GM19193 (cell line): ENCODE data around the gene IL17RC.

ENCODE experiments used
- POLR2A ChIP-seq: IDR thresholded peaks from 4 replicates; pipeline ENCODE4 v1.6.1; 2011; ENCODE audit not compliant: insufficient read depth, insufficient read length; ENCODE audit errors: extremely low read depth

The IL17RC gene

DNA sequence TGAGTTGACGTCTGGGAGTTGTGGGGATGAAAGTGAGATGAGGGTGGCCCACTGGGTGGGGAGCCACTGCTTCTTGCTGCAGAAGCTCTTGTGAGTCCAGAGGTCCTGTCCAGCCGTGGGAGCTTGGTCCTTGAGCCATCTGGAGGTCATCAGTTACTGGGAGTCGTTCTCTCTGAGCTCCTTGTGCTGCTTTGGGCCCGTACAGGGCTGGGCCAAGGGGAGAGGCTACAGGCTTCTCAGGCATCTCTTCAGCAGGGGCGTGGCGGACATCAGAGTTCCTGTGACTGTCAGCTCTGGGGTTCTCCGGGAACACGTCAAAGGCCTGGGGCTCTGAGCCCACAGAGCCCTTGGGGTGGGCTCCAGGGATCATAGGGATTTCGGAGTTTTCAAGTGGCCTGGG, 32.7 kb downstream of the IL17RC start:
- no peak for TF ChIP-seq POLR2A

DNA sequence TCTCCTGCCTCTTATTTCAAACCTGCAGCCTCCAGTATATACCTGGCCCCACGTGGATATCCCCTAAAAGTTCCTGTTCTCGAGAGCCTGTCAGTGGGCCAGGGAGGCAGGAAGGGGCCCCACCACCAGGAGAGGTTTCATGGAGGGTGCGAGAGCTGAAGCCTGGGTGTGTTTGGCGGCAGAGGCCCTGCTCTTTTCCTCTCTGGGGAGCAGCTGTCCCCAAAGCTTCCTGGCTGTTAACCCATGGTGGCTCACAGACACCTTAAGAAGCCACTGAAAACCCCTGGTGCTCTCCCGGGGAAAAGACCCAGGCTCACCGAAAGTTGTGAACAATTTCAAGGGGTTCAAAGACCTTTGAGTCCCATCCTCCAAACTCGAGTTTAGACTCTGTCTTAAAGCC, 34.2 kb downstream of the IL17RC start:
- no peak for TF ChIP-seq POLR2A

DNA sequence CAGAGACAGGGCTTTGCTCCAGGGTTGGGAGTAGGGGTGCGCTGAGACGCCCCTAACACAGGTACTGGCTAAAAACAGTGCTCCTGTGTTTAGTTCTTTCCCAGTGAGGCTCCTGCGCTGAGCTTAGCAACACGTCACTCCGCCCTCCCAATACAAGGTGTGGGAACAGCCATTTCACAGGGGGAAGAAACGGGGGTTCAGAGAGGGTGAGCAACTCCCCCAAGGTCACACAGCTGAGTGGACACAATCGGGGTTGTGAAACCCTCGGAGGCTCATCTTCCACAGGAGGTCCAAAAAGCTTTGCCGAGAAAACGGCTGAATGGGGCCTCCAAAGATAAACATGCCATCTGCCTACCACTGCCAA, 34.7 kb downstream of the IL17RC start:
- no peak for TF ChIP-seq POLR2A

DNA sequence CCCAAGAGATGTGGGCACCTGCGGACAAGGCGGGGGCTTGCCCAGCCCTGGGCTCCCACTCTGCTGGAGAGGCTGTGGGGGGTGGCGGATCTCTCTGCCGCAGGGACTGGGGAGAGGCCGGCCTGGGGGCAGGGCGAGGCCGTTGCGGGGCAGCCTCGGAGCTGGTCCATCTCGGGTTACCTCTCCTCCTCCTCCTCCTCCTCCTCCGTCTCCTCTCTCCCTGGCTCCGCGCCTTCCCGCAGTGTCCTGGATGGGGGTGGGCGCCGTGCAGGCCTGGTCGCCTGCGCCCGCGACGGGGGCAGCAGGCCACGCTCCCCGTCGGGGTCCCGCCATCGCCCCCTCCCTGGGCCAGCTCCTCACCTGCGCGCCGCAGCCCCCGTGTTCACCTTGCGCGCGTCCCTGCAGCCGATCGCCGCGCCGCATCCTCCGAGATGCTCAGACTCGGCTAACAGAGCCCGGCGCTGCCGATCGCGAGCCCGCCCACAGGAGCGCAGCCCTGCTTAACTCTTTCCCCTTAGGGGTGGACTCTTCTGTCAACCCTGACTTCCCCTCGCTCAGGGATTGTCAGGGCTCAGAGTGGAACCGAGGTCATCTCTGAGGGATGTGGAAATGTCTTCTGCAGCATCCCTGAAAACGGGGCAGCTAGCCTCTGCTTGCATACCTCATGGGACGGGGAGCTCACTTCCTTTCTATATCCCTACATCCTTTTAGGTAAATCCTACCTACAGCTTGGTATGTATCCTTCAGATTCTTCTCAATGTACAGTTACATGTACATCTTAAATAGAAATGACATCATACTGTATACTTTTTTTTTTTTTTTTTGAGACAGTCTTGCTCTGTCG, 35.3 kb downstream of the IL17RC start, which contains the start of gene PRRT3:
Gene PRRT3, minus strand, starts transcription at position 447 of the 844 bp plus-strand sequence. CDS start 2,293 bp downstream, outside the sequence.
- TF ChIP-seq POLR2A: peak; percentile 21

DNA sequence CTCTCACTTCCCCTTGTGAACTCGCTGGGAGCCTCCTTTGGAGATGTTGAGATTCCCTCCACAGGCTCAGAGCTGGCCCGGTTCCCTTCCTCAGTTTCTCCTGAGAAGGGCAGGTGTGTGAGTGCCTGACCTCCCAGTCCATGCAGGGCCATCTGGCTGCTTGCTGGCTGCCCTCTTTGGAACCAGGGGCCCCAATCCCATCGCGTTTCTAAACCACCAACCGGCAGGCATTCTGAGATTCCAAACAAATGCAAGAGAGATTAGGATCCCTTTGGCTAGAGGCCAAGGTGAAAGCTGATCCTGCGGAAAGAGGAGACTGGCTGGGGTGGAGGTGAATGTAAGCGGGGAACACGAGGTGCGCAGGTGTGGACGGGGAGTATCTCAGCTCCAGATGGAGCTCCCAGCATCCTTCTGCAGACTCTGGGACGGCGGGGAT, 38.2 kb downstream of the IL17RC start:
- TF ChIP-seq POLR2A: no peak

DNA sequence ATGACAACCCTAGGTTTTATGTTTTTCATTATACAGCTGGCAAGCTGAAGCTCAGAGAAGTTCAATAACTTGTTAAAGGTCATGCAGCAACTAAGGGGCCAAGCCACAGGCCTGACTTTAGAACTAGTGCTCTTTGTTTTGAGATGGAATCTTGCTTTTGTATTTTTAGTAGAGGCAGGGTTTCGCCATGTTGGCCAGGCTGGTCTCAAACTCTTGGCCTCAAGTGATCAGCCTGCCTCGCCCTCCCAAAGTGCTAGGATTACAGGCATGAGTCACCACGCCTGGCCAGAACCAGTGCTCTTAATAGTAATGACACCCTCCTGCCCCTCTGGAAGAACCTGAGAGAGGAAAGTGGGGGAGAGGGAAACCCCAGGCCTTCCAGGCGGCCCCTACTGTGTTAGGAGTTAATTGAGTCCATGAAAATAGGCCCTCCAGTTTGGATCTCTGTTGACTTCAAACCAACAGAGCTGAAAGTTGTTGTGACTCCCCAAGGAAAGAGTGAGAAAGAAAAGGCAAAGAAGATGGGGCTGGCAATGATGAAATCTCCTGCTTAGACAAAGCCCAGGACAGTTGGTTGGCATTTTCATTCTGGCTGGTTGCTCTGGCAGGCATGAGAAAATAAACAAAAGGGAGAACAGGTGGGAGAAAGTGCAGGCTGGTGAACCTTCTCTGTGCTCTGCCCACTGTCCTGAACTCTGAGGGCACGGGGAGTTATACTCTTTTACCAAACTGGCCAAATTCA, 38.9 kb downstream of the IL17RC start:
- TF ChIP-seq POLR2A: no peak

DNA sequence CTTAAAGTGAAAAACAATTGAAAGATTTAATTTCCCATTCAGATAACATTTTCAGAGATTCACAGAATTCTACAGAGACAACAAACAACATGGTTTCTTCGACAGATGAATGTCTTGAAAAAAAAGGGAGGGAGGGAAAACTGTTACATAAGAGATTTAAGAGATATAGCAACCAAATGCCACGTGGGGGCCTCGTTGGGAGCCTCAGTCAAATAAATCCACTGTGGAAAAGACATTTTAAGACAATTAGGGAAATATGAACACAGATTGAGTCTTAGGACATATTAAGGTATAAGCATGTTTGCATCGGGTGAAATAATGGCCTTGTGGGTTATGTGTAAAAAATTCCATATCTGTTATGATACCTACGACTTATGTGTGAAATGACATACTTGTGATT, 40.3 kb downstream of the IL17RC start:
- no peak for TF ChIP-seq POLR2A

- no peak for TF ChIP-seq POLR2A
Observed at GRCh38 chr3:9965200-9965875, 48.4 kb downstream of the IL17RC start.

GRCh38 chr3:9966841-9967240, 49.9 kb downstream of the IL17RC start:
- no peak for TF ChIP-seq POLR2A

DNA sequence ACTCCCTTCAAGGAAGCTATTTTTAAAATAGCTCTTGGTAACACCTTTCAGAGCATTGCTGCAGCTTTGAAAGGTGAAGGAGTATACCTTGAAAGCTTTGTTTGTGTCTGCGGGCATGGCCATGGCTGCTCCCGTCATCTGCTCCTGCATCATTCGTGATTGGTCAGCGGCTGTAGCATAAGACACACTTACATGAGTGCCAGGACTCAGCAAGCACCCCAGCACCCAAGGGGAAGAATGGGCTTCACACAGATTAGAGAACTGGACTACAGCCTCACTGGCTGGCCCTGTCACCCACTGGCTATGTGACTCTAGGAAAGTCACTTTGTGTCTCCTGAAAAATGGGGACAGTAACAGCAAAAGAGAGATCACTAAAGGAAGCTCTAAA, 52.7 kb downstream of the IL17RC start:
- no peak for TF ChIP-seq POLR2A

DNA sequence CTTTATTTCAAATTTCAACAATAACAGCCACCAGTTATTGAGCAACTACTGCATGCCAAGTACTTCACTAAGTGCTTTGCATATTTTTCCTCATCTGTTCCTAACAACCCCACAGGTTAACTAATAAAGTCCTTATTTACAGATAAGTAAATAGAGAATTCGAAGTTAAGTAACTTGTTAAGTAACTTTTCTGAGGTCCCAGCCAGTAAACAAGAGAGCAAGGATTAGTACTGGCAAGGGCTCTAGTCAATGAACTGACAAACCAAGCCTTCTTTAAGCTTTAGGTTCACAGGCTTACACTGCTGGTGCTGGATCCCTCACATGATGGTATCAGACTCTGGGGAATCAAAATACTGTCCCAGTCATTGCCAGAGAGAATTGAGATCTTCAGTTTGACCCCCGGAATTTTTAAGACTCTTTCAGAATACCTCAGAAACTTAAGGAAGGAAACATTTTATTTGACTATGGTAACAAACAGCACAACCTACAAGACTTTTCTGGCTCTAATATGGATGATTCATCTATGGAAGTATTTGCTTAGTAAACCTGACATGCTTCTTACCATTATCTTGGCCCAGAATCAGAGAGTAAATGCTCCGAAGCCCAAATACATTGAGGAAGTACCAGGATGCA, 53.2 kb downstream of the IL17RC start:
- TF ChIP-seq POLR2A: no peak

DNA sequence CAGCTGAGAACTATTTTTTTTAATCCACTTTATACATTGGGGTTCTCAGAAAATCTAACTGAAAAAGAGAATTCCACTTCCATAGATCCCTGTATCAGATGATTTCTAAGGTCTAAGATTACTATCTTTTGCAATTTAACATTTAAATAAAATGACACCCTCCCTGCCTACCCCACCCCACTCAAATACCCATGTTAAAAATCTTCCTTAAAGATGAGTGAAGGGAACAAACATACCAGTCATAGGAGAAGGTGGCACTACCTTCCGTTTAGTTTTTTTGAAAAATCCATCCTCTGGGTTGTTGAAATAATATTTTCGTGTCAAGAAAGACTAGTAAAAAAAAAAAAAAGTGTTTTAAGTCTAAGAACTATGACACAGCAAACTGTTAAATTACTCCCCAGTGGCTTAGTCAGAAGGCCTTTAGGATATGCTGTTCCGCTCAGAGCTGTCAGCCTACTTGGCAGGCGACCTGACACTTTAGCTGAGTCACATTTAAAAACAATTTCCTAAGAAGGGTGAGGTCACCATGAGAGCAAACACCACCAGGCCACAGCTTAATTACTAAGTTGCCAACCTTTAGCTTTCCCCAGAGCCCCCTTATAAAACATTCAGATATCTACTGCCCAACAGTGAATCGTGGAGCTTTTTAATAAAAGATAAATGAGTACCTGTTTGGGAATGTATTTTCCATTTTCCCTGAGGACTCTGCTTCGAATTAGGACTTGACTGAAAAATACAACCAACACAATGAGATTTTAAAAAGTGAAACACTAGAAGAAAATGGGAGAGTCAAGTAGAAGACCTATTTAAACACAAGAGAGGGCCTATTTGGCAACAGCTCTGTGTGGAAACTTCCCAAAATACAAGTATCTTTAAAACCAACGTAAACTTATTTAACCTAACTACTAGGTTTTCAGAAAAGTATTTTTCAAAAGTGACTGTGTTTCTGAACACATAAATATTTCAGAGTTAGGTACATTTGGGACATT, 60.1 kb downstream of the IL17RC start:
- TF ChIP-seq POLR2A: no peak

DNA sequence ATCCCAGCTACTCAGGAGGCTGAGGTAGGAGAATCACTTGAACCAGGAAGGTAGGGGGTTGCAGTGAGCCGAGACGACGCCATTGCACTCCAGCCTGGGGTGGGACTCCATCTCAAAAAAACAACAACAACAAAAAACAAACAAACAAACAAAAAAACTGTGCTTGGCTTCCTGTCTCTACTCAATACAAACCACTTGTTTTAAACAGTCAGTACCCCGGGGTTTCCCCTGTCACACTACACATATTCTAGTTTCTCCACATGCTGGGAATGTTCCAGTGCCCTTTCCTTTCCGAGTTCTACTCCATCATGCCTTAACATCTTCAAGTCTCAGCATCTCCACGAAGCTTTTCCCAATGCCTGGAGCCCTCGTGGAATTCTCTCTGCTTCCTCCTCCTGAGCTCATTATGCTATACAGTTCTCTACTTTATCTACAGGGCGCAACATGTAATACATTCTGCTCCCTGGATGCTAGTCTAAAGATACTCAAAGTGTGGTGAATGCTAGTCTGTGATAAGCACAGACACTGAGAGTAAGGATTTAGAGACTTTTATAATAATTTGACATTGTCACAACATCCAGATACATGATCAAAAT, 61.9 kb downstream of the IL17RC start:
- TF ChIP-seq POLR2A: no peak
